Gastroesophageal sphincter (tissue), 4 donors: Measurements from ENCODE around the gene BEGAIN. TPM values are rescaled to one million over a fixed set of nuclear protein-coding genes. Genes with fewer than 3 reads are reported as not detected.

Experiments
- ATAC-seq: fragments of 150-250 bp; one replicate; pipeline ENCODE4 v1.9.1; 2016; ENCODE audit warnings: mild to moderate bottlenecking, moderate library complexity
- H3K27ac ChIP-seq, 4 donors: fragments of 200-600 bp; sonication (generic) in 3 of 4; 1 replicate in 3 of 4; 2 replicates in 1 of 4; pipeline ENCODE4 v1.5.1; 2016 to 2019
- H3K27me3 ChIP-seq: fragments of 200-600 bp; sonication (generic); one replicate; pipeline ENCODE4 v1.5.1; 2019
- H3K36me3 ChIP-seq, 2 donors: fragments of 200-600 bp; sonication (generic); one replicate each; pipeline ENCODE4 v1.5.1; 2019; ENCODE audit warnings: control low read depth in 1 of 2
- H3K4me1 ChIP-seq, 3 donors: fragments of 200-600 bp; sonication (generic); 1 replicate in 2 of 3; 2 replicates in 1 of 3; pipeline ENCODE4 v1.5.1; 2016 to 2019; ENCODE audit warnings: control low read depth in 2 of 3
- H3K4me3 ChIP-seq, 2 donors: fragments of 200-600 bp; sonication (generic); one replicate each; pipeline ENCODE4 v1.5.1; 2019; ENCODE audit warnings: mild to moderate bottlenecking in 1 of 2, moderate library complexity in 1 of 2
- H3K9me3 ChIP-seq, 3 donors: fragments of 200-600 bp; sonication (generic); one replicate each; pipeline ENCODE4 v1.5.1; 2017 to 2019; ENCODE audit warnings: control low read depth in 2 of 3
- CTCF ChIP-seq, 4 experiments: fragments of 200-600 bp in 2 of 4; fragments of 450-650 bp in 2 of 4; sonication (generic) in 1 of 4; IDR thresholded peaks; one replicate each; pipeline ENCODE4 v1.5.1; 2017 to 2019; ENCODE audit warnings: antibody characterized with exemption in 4 of 4, mild to moderate bottlenecking in 2 of 4, moderate library complexity in 2 of 4
- EP300 ChIP-seq: sonication (generic); formaldehyde crosslinking; IDR thresholded peaks from one replicate; pipeline ENCODE4 v1.6.1; 2017; ENCODE audit warnings: antibody characterized with exemption, mild to moderate bottlenecking
- POLR2A ChIP-seq, 2 donors: fragments of 450-650 bp; IDR thresholded peaks; one replicate each; pipeline ENCODE4 v1.6.1; 2017; ENCODE audit warnings: antibody characterized with exemption in 2 of 2, mild to moderate bottlenecking in 2 of 2, moderate library complexity in 1 of 2
- POLR2AphosphoS5 ChIP-seq: sonication (generic); formaldehyde crosslinking; IDR thresholded peaks from one replicate; pipeline ENCODE4 v1.6.1; 2017; ENCODE audit warnings: antibody characterized with exemption
- WGBS, 2 donors: methylation state at CpG; one replicate each; pipeline ENCODE4 v1.1.5; 2018; ENCODE audit warnings: low coverage in 1 of 2; 5-methylcytosine and 5-hydroxymethylcytosine counted together
- total RNA-seq, 4 donors: library from RNA; depleted of rRNA; stranded (reverse); fragments of >200 nt; gene quantifications; one replicate each; pipeline ENCODE4 v1.1.0, GENCODE V29; 2016

Gene BEGAIN
- total RNA-seq, 4 donors from 2014 or later, result 3.9 to 5.6 (median 4.2) TPM

- ATAC-seq, result no peak
- no peaks in the 10 kb centered on the region for H3K9me3 ChIP-seq
- H3K4me3 ChIP-seq, result no peak overlapping the region
- TF ChIP-seq POLR2AphosphoS5, result no peak
- no peak for TF ChIP-seq EP300
- no peak for TF ChIP-seq CTCF (IDR thresholded peaks at IDR 0.05)
- no peak for TF ChIP-seq POLR2A (IDR thresholded peaks at IDR 0.05)
- H3K4me1 ChIP-seq, result no peaks in the 10 kb centered on the region
- H3K27ac ChIP-seq, result no peak overlapping the region
- H3K36me3 ChIP-seq, result no peaks in the 10 kb centered on the region
- no CpG with 5 or more reads among the region's 11 CpGs for WGBS, 2 donors
- peaks cover 37% of the 10 kb centered on the region for H3K27me3 ChIP-seq
Observed at GRCh38 chr14:100575266-100575995, 11.8 kb downstream of the BEGAIN start.

GRCh38 chr14:100574642-100575031, 12.6 kb downstream of the BEGAIN start:
- Histone ChIP-seq H3K36me3 (no peaks in the 10 kb centered on the region), H3K4me1 (peaks cover 0 to 1% (median 0%) of the 10 kb centered on the region in 3 donors), H3K4me3 (no peak overlapping the region), H3K27me3 (peaks cover 44% of the 10 kb centered on the region), H3K27ac (no peak overlapping the region), H3K9me3 (no peaks in the 10 kb centered on the region)
- 76% methylated on average over 3 of the region's 7 CpGs; no CpG with 5 or more reads in 1 of the 2 donors for WGBS, 2 donors
- no peak for ATAC-seq
- no peak for TF ChIP-seq POLR2A (IDR thresholded peaks at IDR 0.05)
- no peak for TF ChIP-seq POLR2AphosphoS5
- no peak for TF ChIP-seq EP300
- TF ChIP-seq CTCF (IDR thresholded peaks at IDR 0.05), result no peak

DNA sequence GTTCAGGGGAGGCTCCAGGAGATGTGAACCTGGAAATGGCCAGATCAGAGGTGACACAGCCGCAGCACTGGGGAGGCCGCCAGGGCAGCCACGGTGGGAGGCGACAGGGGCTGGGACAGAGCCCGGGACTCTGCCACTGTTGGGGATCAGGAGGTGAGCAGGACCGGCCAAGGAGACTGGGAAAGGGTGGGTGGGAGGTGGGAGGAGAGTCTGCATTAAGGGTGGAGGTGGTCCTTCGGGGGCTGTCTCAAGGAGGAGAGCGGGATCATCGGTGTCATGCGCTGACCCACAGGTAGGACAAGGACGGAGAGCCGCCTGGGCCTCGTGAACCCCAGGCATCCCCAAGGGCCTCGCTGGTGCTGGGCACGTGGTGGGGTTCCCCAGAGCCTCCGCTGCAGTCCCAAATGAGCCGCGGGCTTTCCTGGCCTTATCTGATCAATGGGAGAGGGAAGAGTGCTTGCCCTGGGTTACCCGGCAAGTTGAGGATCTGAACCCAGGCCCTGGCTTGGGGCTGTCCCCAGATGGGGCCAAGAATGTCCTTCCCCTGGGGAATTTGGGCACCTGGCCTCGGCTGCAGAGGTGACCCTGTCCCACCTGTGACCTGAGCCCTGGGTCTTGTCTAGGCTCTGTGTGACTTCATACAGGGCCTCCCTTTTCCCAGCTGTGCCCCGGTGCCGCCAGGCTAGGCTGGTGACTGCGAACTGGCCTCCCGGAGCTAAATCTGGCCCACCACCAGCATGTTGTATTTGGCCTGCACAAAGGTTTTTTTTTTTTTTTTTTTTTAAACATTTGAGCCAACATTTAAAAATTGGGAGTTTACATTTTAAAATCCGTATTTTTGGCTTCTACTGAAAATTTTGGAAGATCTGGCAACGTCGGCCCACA, 13.2 kb downstream of the BEGAIN start:
- WGBS, 2 donors, result 83 to 84% methylated on average over 7 to 12 of the region's 27 CpGs
- TF ChIP-seq EP300, result no peak
- no peak for TF ChIP-seq CTCF (IDR thresholded peaks at IDR 0.05)
- TF ChIP-seq POLR2A (IDR thresholded peaks at IDR 0.05), result no peak
- no peak for TF ChIP-seq POLR2AphosphoS5
- H3K4me1 ChIP-seq, result peaks cover 0 to 7% (median 0%) of the 10 kb centered on the region in 3 donors
- H3K27me3 ChIP-seq, result peaks cover 50% of the 10 kb centered on the region
- H3K4me3 ChIP-seq, result no peak overlapping the region
- no peaks in the 10 kb centered on the region for H3K36me3 ChIP-seq
- no peak for ATAC-seq
- no peak overlapping the region for H3K27ac ChIP-seq
- H3K9me3 ChIP-seq, result no peaks in the 10 kb centered on the region

DNA sequence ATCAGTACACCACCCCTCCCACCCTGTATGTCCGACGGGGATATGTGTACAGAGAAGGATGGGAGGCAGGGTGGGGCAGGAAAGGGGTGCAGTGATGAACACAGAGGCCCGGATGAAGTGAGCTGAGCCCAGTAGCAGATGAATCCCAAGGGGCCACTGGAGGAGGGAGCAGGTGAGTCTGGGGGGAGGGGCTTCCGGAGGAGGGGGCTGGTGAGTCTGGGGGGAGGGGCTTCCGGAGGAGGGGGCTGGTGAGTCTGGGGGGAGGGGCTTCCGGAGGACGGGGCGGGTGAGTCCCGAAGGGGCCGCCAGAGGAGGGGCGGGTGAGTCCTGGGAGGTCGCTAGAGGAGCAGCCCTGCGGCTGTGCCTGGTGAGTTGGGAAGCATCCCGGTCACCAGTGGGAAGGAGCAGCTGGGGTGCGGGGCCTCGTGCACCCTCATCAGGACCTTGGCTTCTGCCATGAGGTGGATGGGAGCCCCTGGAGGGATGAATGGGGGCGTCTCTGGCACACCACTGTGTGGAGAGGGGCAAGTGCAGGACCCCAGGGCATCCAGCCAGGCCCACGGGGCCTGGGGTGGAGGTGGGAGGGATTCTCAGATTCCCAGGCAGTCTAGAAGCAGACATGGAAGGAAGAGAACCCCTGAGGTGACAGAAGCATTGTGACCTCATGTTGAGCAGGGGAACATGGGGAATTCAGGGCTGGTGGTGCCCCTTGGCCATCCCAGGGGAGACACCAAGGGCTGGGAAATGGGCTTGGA, 14.0 kb downstream of the BEGAIN start:
- Histone ChIP-seq H3K9me3 (no peaks in the 10 kb centered on the region), H3K27ac (no peak overlapping the region), H3K36me3 (no peaks in the 10 kb centered on the region), H3K4me3 (no peak overlapping the region), H3K4me1 (peaks cover 0 to 16% (median 3%) of the 10 kb centered on the region in 3 donors), H3K27me3 (peaks cover 59% of the 10 kb centered on the region)
- ATAC-seq, result no peak
- TF ChIP-seq POLR2A (IDR thresholded peaks at IDR 0.05) (no peak), CTCF (IDR thresholded peaks at IDR 0.05) (no peak), POLR2AphosphoS5 (no peak), EP300 (no peak)
- WGBS, 2 donors, result 37 to 38% methylated on average over 4 of the region's 18 CpGs
